Jurkat, Clone E6-1 (cell line): ENCODE data around the gene ATP9A.
"Not testable (repeated sequence)": the region's sequence is repeated elsewhere in the genome, so short reads cannot be mapped to it uniquely, and the experiment has no call there.

ENCODE experiments used
- DNase-seq: peaks from one replicate; pipeline ENCODE4 v3.0.0-alpha.2; 2011; ENCODE audit warnings: low read depth, low spot score
- H3K4me3 ChIP-seq: 2 replicates; pipeline ENCODE4 v1.5.1; 2011; ENCODE audit warnings: mild to moderate bottlenecking, low read length, control low read depth, moderate library complexity

Gene ATP9A

GRCh38 chr20:51759769-51760510 lies 8.2 kb downstream of the ATP9A start:
- H3K4me3 ChIP-seq, result no peak overlapping the region
- DNase-seq, result no peak

GRCh38 chr20:51758978-51759544 lies 9.1 kb downstream of the ATP9A start:
- DNase-seq, result no peak

DNA sequence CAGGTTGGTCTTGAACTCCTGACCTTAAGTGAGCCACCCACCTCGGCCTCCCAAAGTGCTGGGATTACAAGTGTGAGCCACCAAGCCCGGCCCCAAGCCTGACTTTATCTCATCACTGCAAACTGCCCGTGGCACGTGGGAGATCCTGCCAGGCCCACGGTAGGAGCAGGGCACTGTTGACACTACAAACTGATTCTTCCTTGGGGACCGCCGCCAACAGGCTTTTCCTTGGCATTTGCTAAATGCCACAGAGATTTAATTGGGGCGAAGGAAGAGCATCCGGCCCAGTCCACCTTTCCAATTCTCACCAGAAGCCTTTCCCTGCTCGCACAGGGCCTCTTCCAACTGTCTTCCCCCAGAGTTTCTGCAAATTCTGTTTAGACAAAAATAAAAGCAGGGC lies 11.0 kb downstream of the ATP9A start:
- H3K4me3 ChIP-seq, result no peak overlapping the region
- DNase-seq, result no peak

More at GRCh38 chr20:51758978-51759544, 9.1 kb downstream of the ATP9A start:
- no peak overlapping the region for H3K4me3 ChIP-seq

DNA sequence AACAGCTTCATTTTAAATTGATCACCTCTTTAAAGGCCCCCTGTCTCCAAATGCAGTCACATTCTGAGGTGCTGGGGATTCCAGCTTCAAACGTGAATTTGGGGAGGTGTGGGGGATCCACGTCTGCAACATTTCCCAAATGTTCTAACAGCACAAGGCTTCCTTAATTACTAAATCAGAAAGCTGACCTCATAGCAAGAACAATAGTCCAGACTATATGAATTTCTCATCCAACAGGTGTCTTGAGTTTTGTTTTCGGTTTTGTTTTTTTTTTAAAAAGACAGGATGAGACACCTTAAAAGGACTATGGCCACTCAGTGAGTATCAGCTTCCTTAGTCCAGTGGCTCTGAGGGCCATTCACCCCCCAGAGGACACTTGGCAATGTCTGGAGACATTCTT lies 11.5 kb downstream of the ATP9A start:
- DNase-seq, result no peak
- H3K4me3 ChIP-seq, result no peak overlapping the region

DNA sequence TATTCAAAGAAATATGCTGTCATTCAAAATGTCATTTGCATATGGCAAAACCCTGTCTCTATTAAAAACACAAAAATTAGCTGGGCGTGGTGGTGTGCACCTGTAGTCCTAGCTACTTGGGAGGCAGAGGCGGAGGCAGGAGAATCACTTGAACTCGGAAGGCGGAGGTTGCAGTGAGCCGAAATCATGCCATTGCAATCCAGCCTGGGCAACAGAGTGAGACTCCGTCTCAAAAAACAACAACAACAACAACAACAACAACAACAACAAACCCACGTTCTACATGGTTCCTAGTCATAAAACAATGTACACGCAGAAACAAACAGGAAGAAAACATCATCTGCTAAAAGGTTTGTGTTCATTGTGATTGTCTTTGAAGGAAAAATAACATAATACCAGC lies 15.0 kb downstream of the ATP9A start:
- not testable (repeated sequence) for H3K4me3 ChIP-seq, DNase-seq

- DNase-seq, result no peak
- H3K4me3 ChIP-seq, result no peak overlapping the region
Observed at GRCh38 chr20:51752343-51752951, 15.7 kb downstream of the ATP9A start.

- H3K4me3 ChIP-seq, result no peak overlapping the region
- no peak for DNase-seq
Observed at GRCh38 chr20:51750770-51751388, 17.3 kb downstream of the ATP9A start.

GRCh38 chr20:51750037-51750769 lies 18.0 kb downstream of the ATP9A start:
- no peak for DNase-seq
- no peak overlapping the region for H3K4me3 ChIP-seq

DNA sequence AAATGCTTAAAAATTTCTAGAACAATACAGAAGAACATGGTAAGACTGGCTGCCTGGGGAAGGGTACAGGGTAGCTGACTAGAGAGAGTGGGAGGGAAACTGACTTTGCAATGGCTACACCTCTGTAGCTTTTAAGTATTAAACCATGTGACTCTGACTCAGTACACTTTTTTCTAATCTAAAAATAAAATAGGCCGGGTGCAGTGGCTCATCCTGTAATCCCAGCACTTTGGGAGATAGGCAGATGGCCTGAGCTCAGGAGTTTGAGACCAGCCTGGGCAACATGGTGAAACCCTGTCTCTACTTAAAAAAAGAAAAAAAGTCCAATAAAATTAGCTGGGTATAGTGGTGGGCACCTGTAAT lies 18.5 kb downstream of the ATP9A start:
- no peak overlapping the region for H3K4me3 ChIP-seq
- DNase-seq, result no peak

- no peak for DNase-seq
- H3K4me3 ChIP-seq, result no peak overlapping the region
Observed at GRCh38 chr20:51747182-51747911, 20.8 kb downstream of the ATP9A start.

- H3K4me3 ChIP-seq, result no peak overlapping the region
- DNase-seq, result no peak
Observed at GRCh38 chr20:51745804-51746203, 22.4 kb downstream of the ATP9A start.

GRCh38 chr20:51740838-51741237 lies 27.4 kb downstream of the ATP9A start:
- no peak overlapping the region for H3K4me3 ChIP-seq
- DNase-seq, result no peak

- not testable (repeated sequence) for DNase-seq, H3K4me3 ChIP-seq
Observed at GRCh38 chr20:51740308-51740707, 27.9 kb downstream of the ATP9A start.

- no peak overlapping the region for H3K4me3 ChIP-seq
- DNase-seq, result no peak
Observed at GRCh38 chr20:51739722-51740249, 28.4 kb downstream of the ATP9A start.

- no peak overlapping the region for H3K4me3 ChIP-seq
- DNase-seq, result no peak
Observed at GRCh38 chr20:51738877-51739447, 29.2 kb downstream of the ATP9A start.

DNA sequence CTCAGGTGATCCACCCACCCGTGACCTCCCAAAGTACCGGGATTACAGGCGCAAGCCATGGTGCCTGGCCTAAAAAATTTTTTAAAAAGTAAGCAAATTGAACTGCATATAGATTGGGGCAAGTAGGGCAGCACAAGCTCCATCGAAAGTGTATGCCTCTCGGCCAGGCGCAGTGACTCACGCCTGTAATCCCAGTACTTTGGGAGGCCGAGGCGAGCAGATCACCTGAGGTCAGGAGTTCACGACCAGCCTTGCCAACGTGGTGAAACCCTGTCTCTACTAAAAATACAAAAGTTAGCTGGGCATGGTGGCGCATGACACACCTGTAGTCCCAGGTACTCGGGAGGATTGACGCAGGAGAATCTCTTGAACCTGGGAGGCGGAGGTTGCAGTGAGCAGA lies 29.9 kb downstream of the ATP9A start:
- DNase-seq, H3K4me3 ChIP-seq: not testable (repeated sequence)

DNA sequence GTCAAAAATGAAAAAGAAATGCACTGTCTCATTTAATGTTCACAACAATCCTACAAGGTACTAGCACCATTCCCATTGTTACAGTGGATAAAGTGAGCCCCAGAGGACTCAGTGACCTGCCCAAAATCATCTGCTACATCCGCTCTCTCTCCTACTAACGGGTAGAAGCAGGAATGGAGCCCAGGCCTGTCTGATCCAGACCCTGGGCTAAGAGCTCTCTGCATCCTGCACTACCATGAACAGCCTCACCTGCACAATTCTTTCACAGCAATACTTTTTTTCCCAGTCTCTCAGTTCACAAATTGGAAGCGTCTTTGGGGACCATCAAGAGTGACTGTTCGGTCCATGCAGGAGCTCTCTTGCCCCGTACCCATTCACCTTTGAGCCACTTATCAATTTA lies 31.2 kb downstream of the ATP9A start:
- no peak for DNase-seq
- H3K4me3 ChIP-seq, result no peak overlapping the region
